GM12864 (cell line): ENCODE results near the gene NDST4.

Source experiments
- DNase-seq: peaks from one replicate; pipeline ENCODE4 v3.0.0-alpha.2; 2011; ENCODE audit warnings: low read depth
- H3K4me3 ChIP-seq: 2 replicates; pipeline ENCODE4 v1.5.1; 2011; ENCODE audit warnings: mild to moderate bottlenecking, low read depth, low read length, control low read depth
- TF ChIP-seq, protein P1 (sequence below): IDR thresholded peaks from 2 replicates; pipeline ENCODE4 v1.5.1; 2011; ENCODE audit warnings: low read depth, mild to moderate bottlenecking, moderate library complexity, low read length, control low read depth, inconsistent platforms; ENCODE audit errors: missing control alignments

Gene NDST4

DNA sequence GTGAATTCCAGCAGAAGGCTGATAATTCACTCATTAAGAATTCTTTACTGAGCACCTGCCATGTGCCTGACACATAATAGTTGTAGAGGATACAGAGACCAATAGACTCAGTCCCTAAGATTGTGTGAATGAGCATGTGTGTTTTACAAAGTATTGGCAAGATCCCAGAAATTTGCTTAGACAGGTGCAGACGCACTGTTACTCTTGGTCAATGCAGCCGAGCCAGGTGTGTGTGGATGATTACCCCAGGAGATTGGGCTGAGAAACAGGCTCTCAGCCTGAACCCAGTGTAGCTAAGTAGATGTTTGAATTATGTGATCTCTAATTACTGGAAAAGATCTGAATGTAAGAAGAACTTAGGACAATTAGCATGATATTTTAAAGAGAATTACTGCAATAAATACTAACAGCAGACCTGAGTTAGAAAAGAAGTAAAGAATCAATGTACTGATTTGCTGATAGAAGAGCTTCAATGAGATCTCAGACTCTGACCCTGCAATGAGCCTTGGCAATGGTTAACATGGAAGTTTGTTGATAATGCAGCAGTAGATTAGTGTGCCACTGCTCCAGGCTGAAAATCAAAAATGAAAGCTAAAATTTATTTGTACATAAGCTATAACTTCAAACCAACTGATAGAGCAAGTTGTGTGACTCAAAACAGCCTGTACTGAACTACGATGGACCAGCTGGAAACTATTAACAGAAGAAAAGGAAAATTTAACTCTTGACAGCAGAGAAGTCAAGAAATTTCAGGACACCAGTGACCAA is 32.2 kb upstream of the NDST4 start:
- no peak overlapping the region for H3K4me3 ChIP-seq
- no peak for DNase-seq
- TF ChIP-seq, protein P1, sequence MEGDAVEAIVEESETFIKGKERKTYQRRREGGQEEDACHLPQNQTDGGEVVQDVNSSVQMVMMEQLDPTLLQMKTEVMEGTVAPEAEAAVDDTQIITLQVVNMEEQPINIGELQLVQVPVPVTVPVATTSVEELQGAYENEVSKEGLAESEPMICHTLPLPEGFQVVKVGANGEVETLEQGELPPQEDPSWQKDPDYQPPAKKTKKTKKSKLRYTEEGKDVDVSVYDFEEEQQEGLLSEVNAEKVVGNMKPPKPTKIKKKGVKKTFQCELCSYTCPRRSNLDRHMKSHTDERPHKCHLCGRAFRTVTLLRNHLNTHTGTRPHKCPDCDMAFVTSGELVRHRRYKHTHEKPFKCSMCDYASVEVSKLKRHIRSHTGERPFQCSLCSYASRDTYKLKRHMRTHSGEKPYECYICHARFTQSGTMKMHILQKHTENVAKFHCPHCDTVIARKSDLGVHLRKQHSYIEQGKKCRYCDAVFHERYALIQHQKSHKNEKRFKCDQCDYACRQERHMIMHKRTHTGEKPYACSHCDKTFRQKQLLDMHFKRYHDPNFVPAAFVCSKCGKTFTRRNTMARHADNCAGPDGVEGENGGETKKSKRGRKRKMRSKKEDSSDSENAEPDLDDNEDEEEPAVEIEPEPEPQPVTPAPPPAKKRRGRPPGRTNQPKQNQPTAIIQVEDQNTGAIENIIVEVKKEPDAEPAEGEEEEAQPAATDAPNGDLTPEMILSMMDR: no peak

- TF ChIP-seq, protein P1: no peak
- DNase-seq: no peak
- H3K4me3 ChIP-seq: no peak overlapping the region
These were observed 14.6 kb upstream of the NDST4 start for GRCh38 chr4:115128037-115128436.

DNA sequence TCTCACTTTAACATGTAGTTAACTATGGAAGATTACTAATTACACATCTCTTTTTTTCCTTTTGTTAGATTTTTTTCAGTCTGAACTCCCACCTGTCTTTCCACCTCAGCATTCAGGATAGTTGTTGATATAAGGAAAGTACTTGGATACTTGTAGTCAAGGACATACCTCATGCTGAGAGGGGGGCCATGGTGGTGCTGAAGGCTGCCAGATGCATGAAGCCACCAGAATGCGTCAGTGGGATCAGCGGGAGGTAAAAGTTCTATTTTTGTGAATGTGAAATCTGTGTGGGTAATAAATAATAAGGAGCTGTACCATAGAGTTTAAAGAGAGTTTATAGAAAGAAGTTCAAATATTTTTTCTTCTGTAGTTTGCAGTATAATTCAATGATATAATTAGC is 13.1 kb upstream of the NDST4 start:
- DNase-seq: no peak
- TF ChIP-seq, protein P1: no peak
- H3K4me3 ChIP-seq: no peak overlapping the region

GRCh38 chr4:115121351-115122043 is 8.1 kb upstream of the NDST4 start:
- no peak for DNase-seq
- TF ChIP-seq, protein P1: no peak
- H3K4me3 ChIP-seq: no peak overlapping the region

- H3K4me3 ChIP-seq: no peak overlapping the region
- TF ChIP-seq, protein P1: no peak
- DNase-seq: no peak
These were observed 6.5 kb upstream of the NDST4 start for GRCh38 chr4:115119804-115120352.

DNA sequence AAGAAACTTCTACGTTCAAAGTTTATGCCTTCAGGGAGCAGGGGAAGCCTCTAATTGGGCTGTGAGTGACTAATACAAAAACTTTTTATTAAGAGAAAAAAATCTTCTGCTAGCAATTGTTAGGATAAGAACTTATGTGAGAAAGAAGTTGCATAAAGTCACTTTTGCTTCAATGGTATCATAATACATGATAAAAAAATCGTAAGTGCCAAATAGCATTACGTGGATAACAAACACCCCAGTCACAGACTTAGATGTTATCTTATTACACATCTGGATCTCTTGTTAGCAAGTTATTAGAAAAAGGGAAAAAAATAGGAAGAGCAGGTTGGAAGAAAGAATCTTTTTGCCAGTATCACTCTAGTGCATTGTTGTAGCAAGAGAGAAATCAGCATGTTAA is 4.2 kb upstream of the NDST4 start:
- H3K4me3 ChIP-seq: no peak overlapping the region
- DNase-seq: no peak
- TF ChIP-seq, protein P1: no peak
